K562 (cell line): ENCODE data around the gene PCCA.

Source experiments
- BDP1 ChIP-seq: IDR thresholded peaks from 3 replicates; pipeline ENCODE4 v1.6.1; 2011; ENCODE audit not compliant: insufficient read length, insufficient read depth
- DPF2 ChIP-seq: fragments of 450-650 bp; IDR thresholded peaks from 2 replicates; pipeline ENCODE4 v1.6.1; 2016
- FOS ChIP-seq: IDR thresholded peaks from 3 replicates; pipeline ENCODE4 v1.6.1; 2011; ENCODE audit not compliant: insufficient read length; ENCODE audit errors: extremely low read depth
- KDM1A ChIP-seq, 2 experiments: fragments of 450-650 bp; IDR thresholded peaks; 2 replicates each; pipeline ENCODE4 v1.6.1; 2016; ENCODE audit warnings: mild to moderate bottlenecking in 2 of 2
- POLR2A ChIP-seq: fragments of 450-650 bp; conservative IDR thresholded peaks from 2 replicates; pipeline ENCODE4 v1.6.1; 2016
- POLR2AphosphoS5 ChIP-seq: IDR thresholded peaks from 2 replicates; pipeline ENCODE4 v1.6.1; 2011; ENCODE audit warnings: mild to moderate bottlenecking, low read depth, low read length, moderate library complexity; ENCODE audit not compliant: control insufficient read depth, insufficient read depth
- SMARCE1 ChIP-seq: fragments of 450-650 bp; IDR thresholded peaks from 2 replicates; pipeline ENCODE4 v1.7.1; 2016; ENCODE audit warnings: mild to moderate bottlenecking
- TRIM28 ChIP-seq: fragments of 450-650 bp; IDR thresholded peaks from 2 replicates; pipeline ENCODE4 v1.6.1; 2017
- TF ChIP-seq, protein P1 (sequence below): conservative IDR thresholded peaks from 2 replicates; pipeline ENCODE4 v1.6.1; 2011; ENCODE audit warnings: low read depth, mild to moderate bottlenecking, low read length; ENCODE audit not compliant: control insufficient read depth

DNA sequence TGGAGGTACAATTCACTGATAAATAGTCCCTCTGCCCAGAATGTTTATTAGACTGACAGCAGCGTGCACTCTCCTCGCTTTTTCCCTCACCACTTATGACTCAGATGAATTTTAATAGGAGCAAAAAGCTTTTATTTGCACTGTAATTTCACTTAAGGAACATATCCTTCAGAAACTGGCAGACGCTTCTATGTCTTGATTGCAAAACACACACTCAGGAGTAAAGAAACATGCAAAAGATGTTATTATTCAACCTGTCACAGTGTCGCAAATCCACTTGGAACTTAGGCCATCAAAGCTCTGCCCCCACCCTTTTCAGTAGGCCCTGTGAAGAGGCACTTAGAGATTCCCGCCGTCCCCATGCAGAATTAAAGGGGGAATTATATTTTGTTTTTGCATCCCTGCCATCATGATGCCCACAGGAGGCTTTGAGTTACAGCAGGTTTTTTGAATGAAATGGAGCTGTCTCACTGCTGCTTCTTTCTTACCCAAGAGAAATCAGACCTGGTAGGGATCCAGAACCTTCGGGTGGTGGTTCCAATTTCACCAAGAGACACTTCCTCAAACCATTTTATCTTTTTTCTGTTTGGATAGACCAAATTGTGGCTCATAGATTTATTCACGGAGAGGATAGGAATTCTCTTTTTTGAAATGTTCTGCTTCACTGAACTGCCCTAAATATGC lies 425.2 kb downstream of the PCCA start:
- TF ChIP-seq SMARCE1 (no peak), POLR2AphosphoS5 (no peak), POLR2A (no peak), FOS (no peak), TRIM28 (no peak), KDM1A (IDR thresholded peaks at IDR 0.05) (no peak), BDP1 (no peak), DPF2 (no peak)
- TF ChIP-seq, protein P1, sequence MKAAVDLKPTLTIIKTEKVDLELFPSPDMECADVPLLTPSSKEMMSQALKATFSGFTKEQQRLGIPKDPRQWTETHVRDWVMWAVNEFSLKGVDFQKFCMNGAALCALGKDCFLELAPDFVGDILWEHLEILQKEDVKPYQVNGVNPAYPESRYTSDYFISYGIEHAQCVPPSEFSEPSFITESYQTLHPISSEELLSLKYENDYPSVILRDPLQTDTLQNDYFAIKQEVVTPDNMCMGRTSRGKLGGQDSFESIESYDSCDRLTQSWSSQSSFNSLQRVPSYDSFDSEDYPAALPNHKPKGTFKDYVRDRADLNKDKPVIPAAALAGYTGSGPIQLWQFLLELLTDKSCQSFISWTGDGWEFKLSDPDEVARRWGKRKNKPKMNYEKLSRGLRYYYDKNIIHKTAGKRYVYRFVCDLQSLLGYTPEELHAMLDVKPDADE = no peak
